ENCODE results near the gene UFD1.

- TF ChIP-seq CTCF (IDR thresholded peaks at IDR 0.05) (no peak), POLR2A (IDR thresholded peaks at IDR 0.05) (no peak)
Measured at GRCh38 chr22:19513823-19514222, 34.8 kb upstream of the UFD1 start.

All from Peyer's patch (tissue), 4 donors.